CD4-positive, alpha-beta T cell (primary cell): ENCODE data around the gene SPIB. TPM values are rescaled to one million over a fixed set of nuclear protein-coding genes. Genes with fewer than 3 reads are reported as not detected.

Experiments
- ATAC-seq: fragments of 200-7000 bp; cut with Tn5 transposase; one replicate; pipeline ENCODE4 v1.10.0; 2022; ENCODE audit warnings: mild to moderate bottlenecking; ENCODE audit not compliant: poor library complexity
- CTCF ChIA-PET: fragments of 350-600 bp; sonication (Branson Sonifier 250); formaldehyde crosslinking; loops from one replicate; lab custom pipeline; 2021; ENCODE audit warnings: antibody characterized with exemption, inconsistent platforms; lab: Charles Lee
- POLR2A ChIA-PET: fragments of 350-600 bp; sonication (Branson Sonifier 250); formaldehyde crosslinking; loops from one replicate; lab custom pipeline; 2021; ENCODE audit warnings: antibody characterized with exemption, inconsistent platforms; lab: Charles Lee
- DNase-seq, 14 experiments: peaks; one replicate each; pipeline ENCODE4 v3.0.0-alpha.2; 2013 to 2020; ENCODE audit warnings: mixed read lengths in 2 of 14
- H3K27ac ChIP-seq, 2 donors: one replicate each; pipeline versions ENCODE4 v1.5.1 to v1.7.0; 2013; ENCODE audit warnings: low read length in 2 of 2, low read depth in 1 of 2, mild to moderate bottlenecking in 1 of 2
- H3K27me3 ChIP-seq, 2 experiments: 1 replicate in 1 of 2; 2 replicates in 1 of 2; pipeline versions ENCODE4 v1.6.1 to v1.7.0; 2013; ENCODE audit warnings: low read length in 2 of 2, control low read depth in 1 of 2, mild to moderate bottlenecking in 1 of 2, moderate library complexity in 1 of 2; ENCODE audit not compliant: insufficient read depth in 2 of 2, control insufficient read depth in 1 of 2
- H3K36me3 ChIP-seq: one replicate; pipeline ENCODE4 v1.6.1; 2013; ENCODE audit warnings: low read length, control low read depth; ENCODE audit not compliant: insufficient read depth
- H3K4me1 ChIP-seq: one replicate; pipeline ENCODE4 v1.6.1; 2013; ENCODE audit warnings: low read length, control low read depth; ENCODE audit not compliant: insufficient read depth
- H3K4me3 ChIP-seq: one replicate; pipeline ENCODE4 v1.5.1; 2013; ENCODE audit warnings: mild to moderate bottlenecking, low read length, moderate library complexity
- H3K9me3 ChIP-seq, 2 experiments: 1 replicate in 1 of 2; 2 replicates in 1 of 2; pipeline versions ENCODE4 v1.6.1 to v1.7.0; 2013; ENCODE audit warnings: low read length in 2 of 2, mild to moderate bottlenecking in 2 of 2, control low read depth in 1 of 2, moderate library complexity in 1 of 2; ENCODE audit not compliant: control insufficient read depth in 1 of 2, insufficient read depth in 1 of 2
- H3K27ac Mint-ChIP-seq: one replicate; pipeline ENCODE4 v1.8.0; 2020; ENCODE audit warnings: mixed read lengths
- H3K27me3 Mint-ChIP-seq: one replicate; pipeline ENCODE4 v1.8.0; 2021; ENCODE audit warnings: mixed read lengths
- H3K36me3 Mint-ChIP-seq: one replicate; pipeline ENCODE4 v1.8.0; 2021; ENCODE audit warnings: low read depth, mixed read lengths
- H3K4me1 Mint-ChIP-seq: one replicate; pipeline ENCODE4 v1.8.0; 2021; ENCODE audit warnings: low read depth, mixed read lengths
- H3K4me3 Mint-ChIP-seq: one replicate; pipeline ENCODE4 v1.8.0; 2020; ENCODE audit warnings: mild to moderate bottlenecking, mixed read lengths
- H3K9me3 Mint-ChIP-seq: one replicate; pipeline ENCODE4 v1.8.0; 2020; ENCODE audit warnings: mixed read lengths
- intact Hi-C, 2 experiments: fragments of 100-400 bp; cut with DNase I in 1 of 2; cut with micrococcal nuclease in 1 of 2; formaldehyde crosslinking; loops; one replicate each; pipeline versions ENCODE4 v1.15.1 to v1.9.0; 2023 to 2025; cut with DNase I, micrococcal nuclease
- polyA plus RNA-seq, 2 donors: library from polyadenylated mRNA; unstranded; fragments of 120-200 nt; gene quantifications; one replicate each; pipeline ENCODE4 v1.2.1, GENCODE V29; 2013
- total RNA-seq, 174 experiments: library from RNA in 2 of 174; stranded (reverse) in 2 of 174; gene quantifications; one replicate each; pipeline ENCODE4 v1.2.3 and lab custom pipeline; 2021 to 2026
- TF ChIP-seq, protein P1 (sequence below): fragments of 200-600 bp; IDR thresholded peaks from one replicate; pipeline ENCODE4 v1.8.0; 2022; ENCODE audit warnings: antibody characterized with exemption, mild to moderate bottlenecking

SPIB gene
- under 1 TPM; 0.42 to 0.52 TPM for total RNA-seq
- 5.4 TPM for polyA plus RNA-seq (2013, experiment 1 of 2)
- polyA plus RNA-seq (2013, experiment 2 of 2): 1.8 TPM
- total RNA-seq (lab: John Stamatoyannopoulos, UW): 0 to 17.4 (median 0.53) reads per million in 172 experiments

DNA sequence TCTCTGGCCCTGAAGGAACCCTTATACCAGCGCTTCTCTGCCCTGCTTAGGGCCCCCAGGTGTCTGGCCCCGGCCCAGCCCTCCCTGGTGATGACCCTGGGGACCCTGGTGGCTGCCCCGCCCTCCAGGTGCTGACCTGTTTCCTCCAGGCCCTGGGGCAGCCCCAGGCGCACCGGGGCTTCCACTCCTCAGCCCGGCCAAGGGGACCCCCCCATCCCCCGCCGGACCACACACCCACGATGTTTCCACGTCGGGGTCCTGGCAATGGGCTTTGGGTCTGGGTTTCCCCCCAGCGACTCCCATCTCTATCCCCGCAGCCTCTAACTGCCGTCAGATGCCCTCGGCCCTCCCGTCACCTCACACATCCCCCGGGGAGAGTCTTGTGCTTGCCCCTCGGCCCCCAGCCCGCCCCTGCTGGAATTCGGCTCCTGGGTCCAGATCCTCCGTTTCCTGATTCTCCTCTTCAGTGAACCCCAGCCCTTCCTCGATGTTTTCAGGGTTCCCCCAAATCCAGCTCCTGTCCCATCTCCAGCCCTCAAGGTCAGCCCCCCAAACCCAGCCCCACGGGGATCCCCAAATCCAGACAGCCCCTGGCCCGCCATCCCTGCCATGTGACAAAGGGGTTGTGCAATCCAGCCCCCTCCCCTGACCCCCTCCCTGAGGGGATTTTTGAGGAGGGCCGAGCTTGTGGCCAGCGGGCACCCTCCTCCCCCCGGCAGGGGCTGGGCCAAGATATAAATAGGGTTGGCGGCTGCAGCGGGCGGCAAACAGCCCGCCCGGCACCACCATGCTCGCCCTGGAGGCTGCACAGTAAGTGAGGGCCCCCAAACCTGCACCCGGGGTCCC is at the start of gene SPIB:
SPIB (plus strand) TSS at position 763 of the 846 bp plus-strand sequence; CDS start at position 788, 25 bp downstream.
- Mint-ChIP-seq H3K36me3 (no peaks in the 10 kb centered on the region), H3K4me3 (no peak within 1 kb of the TSS), H3K4me1 (peaks cover 5% of the 10 kb centered on the region), H3K27me3 (peaks cover 33% of the 10 kb centered on the region), H3K27ac (no peak within 1 kb of the TSS), H3K9me3 (no peaks in the 10 kb centered on the region)
- ATAC-seq (no peak), DNase-seq (peak in 1 of 14 experiments; percentile 17)
- POLR2A ChIA-PET: no interaction called here
- no peak within 1 kb of the TSS for H3K4me3 ChIP-seq
- H3K27ac ChIP-seq: no peak within 1 kb of the TSS
- H3K36me3 ChIP-seq: no peaks in the 10 kb centered on the region
- intact Hi-C loops: no loop called here
- H3K27me3 ChIP-seq: peaks cover 19 to 20% of the 10 kb centered on the region in 2 experiments
- CTCF ChIA-PET: no interaction called here
- H3K4me1 ChIP-seq: peaks cover 10% of the 10 kb centered on the region
- peaks cover 0 to 9% of the 10 kb centered on the region in 2 experiments for H3K9me3 ChIP-seq
- TF ChIP-seq, protein P1, sequence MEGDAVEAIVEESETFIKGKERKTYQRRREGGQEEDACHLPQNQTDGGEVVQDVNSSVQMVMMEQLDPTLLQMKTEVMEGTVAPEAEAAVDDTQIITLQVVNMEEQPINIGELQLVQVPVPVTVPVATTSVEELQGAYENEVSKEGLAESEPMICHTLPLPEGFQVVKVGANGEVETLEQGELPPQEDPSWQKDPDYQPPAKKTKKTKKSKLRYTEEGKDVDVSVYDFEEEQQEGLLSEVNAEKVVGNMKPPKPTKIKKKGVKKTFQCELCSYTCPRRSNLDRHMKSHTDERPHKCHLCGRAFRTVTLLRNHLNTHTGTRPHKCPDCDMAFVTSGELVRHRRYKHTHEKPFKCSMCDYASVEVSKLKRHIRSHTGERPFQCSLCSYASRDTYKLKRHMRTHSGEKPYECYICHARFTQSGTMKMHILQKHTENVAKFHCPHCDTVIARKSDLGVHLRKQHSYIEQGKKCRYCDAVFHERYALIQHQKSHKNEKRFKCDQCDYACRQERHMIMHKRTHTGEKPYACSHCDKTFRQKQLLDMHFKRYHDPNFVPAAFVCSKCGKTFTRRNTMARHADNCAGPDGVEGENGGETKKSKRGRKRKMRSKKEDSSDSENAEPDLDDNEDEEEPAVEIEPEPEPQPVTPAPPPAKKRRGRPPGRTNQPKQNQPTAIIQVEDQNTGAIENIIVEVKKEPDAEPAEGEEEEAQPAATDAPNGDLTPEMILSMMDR: no peak

DNA sequence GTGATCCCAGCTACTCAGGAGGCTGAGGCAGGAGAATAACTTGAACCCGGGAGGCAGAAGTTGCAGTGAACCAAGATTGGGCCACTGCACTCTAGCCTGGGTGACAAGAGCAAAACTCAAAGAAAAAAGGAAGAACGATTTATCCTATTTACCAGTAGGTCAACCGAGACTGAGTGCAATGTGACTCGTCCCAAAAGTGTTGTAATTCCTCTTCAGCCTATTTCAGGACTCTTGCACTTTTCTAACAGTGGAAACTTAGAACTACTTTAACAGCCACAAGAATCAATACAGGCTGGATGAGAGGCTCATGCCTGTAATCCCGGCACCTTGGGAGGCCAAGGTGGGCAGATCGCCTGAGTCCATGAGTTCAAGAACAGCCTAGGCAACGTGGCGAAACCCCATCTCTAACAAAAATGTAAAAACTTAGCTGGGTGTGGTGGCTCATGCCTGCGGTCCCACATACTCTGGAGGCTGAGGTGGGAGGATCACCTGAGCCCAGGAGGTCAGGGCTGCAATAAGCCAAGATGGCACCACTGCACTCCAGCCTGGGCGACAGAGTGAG is 46.7 kb upstream of the SPIB start:
- no peaks in the 10 kb centered on the region for H3K27me3 Mint-ChIP-seq
- Histone ChIP-seq H3K4me3 (no peak overlapping the region), H3K27me3 (no peaks in the 10 kb centered on the region), H3K27ac (no peak overlapping the region), H3K9me3 (no peaks in the 10 kb centered on the region), H3K36me3 (no peaks in the 10 kb centered on the region), H3K4me1 (peaks cover 27% of the 10 kb centered on the region)
- CTCF ChIA-PET: no interaction called here
- TF ChIP-seq, protein P1: no peak
- H3K36me3 Mint-ChIP-seq: peaks cover 9% of the 10 kb centered on the region
- DNase-seq: no peak
- peaks cover 27% of the 10 kb centered on the region for H3K4me1 Mint-ChIP-seq
- H3K4me3 Mint-ChIP-seq: no peak overlapping the region
- intact Hi-C loops: no loop called here
- no peak for ATAC-seq
- no peak overlapping the region for H3K27ac Mint-ChIP-seq
- no peaks in the 10 kb centered on the region for H3K9me3 Mint-ChIP-seq
- POLR2A ChIA-PET: no interaction called here

DNA sequence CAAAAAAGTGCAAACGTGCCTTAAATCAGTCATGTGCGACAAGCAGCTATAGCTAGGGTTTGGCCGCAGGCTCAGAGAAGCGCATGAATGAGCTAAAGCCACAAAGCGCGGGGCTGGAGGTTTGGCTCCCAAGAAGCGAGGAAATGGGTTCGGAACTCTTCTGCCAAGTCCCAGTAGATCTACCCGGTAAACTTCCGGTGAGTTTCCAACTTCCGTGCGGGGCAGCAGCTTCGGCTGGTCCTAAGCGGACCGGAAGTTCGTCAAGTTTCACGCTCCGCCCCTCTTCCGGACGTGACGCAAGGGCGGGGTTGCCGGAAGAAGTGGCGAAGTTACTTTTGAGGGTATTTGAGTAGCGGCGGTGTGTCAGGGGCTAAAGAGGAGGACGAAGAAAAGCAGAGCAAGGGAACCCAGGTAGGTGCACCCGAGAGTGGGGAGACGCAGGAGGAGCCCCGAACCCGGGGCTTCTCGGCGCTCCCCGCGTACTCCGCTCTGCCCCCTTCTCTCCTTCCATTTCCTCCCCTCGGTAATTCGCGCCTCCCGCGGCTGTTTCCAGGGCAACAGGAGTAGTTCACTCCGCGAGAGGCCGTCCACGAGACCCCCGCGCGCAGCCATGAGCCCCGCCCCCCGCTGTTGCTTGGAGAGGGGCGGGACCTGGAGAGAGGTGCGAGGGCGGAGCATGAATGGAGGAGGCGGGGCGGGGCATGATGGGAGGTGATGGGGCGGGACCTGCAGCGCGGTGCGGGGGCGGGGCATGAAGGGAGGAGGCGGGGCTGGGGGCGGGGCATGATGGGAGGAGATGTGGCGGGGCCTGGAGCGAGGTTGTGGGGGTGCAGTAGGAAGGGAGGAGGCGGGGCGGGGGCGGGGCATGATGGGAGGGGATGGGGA is 42.3 kb upstream of the SPIB start, which contains the start of gene NR1H2:
NR1H2 (plus strand) TSS at position 292 of the 885 bp plus-strand sequence. CDS start 1,149 bp downstream, outside the sequence.
- ChIA-PET POLR2A (interaction anchor here (0.7 to 1.6 kb wide), 11 partner anchors 8 to 526 kb away, joined by 3 to 43 read pairs (median 6); partner anchors contain the start of genes GARIN5A, JOSD2, NAPSA and POLD1), CTCF (interaction anchor here (1.5 kb wide), 1 partner anchor 19 kb away, joined by 8 read pairs; no protein-coding TSS in a partner anchor)
- H3K9me3 Mint-ChIP-seq: no peaks in the 10 kb centered on the region
- Histone ChIP-seq H3K27me3 (no peaks in the 10 kb centered on the region), H3K9me3 (no peaks in the 10 kb centered on the region), H3K27ac (peak within 1 kb of the TSS; percentile 99 to 100), H3K36me3 (peaks cover 42% of the 10 kb centered on the region), H3K4me3 (peak within 1 kb of the TSS; percentile 94), H3K4me1 (peaks cover 21% of the 10 kb centered on the region)
- TF ChIP-seq, protein P1: no peak
- H3K27ac Mint-ChIP-seq: peak within 1 kb of the TSS; percentile 99
- DNase-seq (peak; percentile 90 to 99 (median 94)), ATAC-seq (peak; percentile 82)
- peak within 1 kb of the TSS; percentile 98 for H3K4me3 Mint-ChIP-seq
- peaks cover 51% of the 10 kb centered on the region for H3K36me3 Mint-ChIP-seq
- peaks cover 20% of the 10 kb centered on the region for H3K4me1 Mint-ChIP-seq
- intact Hi-C loops: loop anchor here in 1 of 2 experiments (1.0 kb wide), 2 partner anchors 8 to 135 kb away; partner anchors contain the start of genes JOSD2 and POLD1
- H3K27me3 Mint-ChIP-seq: no peaks in the 10 kb centered on the region
